ENCODE results near the gene MVD. TPM values are rescaled to one million over a fixed set of nuclear protein-coding genes. Genes with fewer than 3 reads are reported as not detected.

MVD gene
- total RNA-seq, 1 donor from 2014 or later, result 196 TPM

DNA sequence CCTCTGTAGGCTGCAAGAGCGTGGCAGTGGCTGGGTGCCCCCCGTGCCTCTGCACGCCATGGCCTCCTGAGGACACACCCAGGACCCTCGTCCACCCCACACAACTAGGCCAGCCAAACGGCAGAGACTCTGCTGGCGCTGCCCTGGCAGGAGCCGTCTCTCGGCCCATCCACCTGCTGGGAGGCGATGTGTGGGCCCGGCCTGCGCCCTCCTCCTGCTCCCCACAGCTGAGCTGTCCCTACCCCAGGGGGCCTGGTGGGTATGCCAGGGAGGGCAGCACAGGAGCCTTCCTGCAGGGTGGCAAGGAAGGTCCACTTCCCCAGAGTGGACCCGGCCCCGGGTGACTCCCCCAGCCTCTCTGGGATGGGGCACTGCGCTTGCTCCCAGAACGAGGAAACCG is 36.3 kb upstream of the MVD start:
- H3K27ac Mint-ChIP-seq (ENCODE audit: unreplicated experiment), result no peak overlapping the region
- no peaks in the 10 kb centered on the region for H3K27me3 Mint-ChIP-seq (ENCODE audit: low read depth)
- no peak for DNase-seq (ENCODE audit: low read depth, low spot score)
- H3K4me3 Mint-ChIP-seq, result no peak overlapping the region
- no peaks in the 10 kb centered on the region for H3K36me3 Mint-ChIP-seq (ENCODE audit: low read depth)
- H3K9me3 Mint-ChIP-seq, result no peaks in the 10 kb centered on the region
- TF ChIP-seq CTCF (conservative IDR thresholded peaks at IDR 0.05), result no peak
- H3K4me1 Mint-ChIP-seq, result peaks cover 3% of the 10 kb centered on the region

DNA sequence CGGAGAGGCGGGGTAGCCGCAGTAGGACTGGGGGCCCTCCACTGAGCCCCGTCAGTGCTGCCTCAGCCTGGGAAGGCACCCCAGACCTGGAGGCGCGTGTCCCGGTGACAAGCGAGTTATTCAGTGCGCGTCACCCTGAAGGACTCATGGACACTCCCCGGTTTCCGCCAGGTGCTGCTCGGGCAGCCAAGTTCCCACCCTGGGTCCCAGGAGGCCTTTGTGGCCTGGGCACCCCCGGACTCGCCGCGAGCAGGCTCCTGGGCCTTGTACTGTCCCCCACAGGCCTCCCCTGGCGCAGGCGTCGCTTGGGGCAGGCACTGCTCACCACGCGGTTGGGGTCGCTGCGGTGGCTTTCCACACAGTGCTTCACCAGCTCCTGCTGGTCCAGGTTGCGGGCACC is 35.8 kb upstream of the MVD start:
- no peak for TF ChIP-seq CTCF (conservative IDR thresholded peaks at IDR 0.05)
- H3K36me3 Mint-ChIP-seq (ENCODE audit: low read depth), result no peaks in the 10 kb centered on the region
- H3K4me3 Mint-ChIP-seq, result no peak overlapping the region
- no peak overlapping the region for H3K27ac Mint-ChIP-seq (ENCODE audit: unreplicated experiment)
- H3K27me3 Mint-ChIP-seq (ENCODE audit: low read depth), result no peaks in the 10 kb centered on the region
- no peak for DNase-seq (ENCODE audit: low read depth, low spot score)
- H3K4me1 Mint-ChIP-seq, result no peaks in the 10 kb centered on the region
- no peaks in the 10 kb centered on the region for H3K9me3 Mint-ChIP-seq

- no peaks in the 10 kb centered on the region for H3K27me3 Mint-ChIP-seq (ENCODE audit: low read depth)
- H3K36me3 Mint-ChIP-seq (ENCODE audit: low read depth), result no peaks in the 10 kb centered on the region
- DNase-seq (ENCODE audit: low read depth, low spot score), result no peak
- no peaks in the 10 kb centered on the region for H3K4me1 Mint-ChIP-seq
- no peak overlapping the region for H3K27ac Mint-ChIP-seq (ENCODE audit: unreplicated experiment)
- H3K4me3 Mint-ChIP-seq, result no peak overlapping the region
- TF ChIP-seq CTCF (conservative IDR thresholded peaks at IDR 0.05), result peak; percentile 41
- H3K9me3 Mint-ChIP-seq, result no peaks in the 10 kb centered on the region
Observed at GRCh38 chr16:88697831-88698615, 35.1 kb upstream of the MVD start.

- no peaks in the 10 kb centered on the region for H3K27me3 Mint-ChIP-seq (ENCODE audit: low read depth)
- no peaks in the 10 kb centered on the region for H3K4me1 Mint-ChIP-seq
- no peak overlapping the region for H3K27ac Mint-ChIP-seq (ENCODE audit: unreplicated experiment)
- TF ChIP-seq CTCF (conservative IDR thresholded peaks at IDR 0.05), result no peak
- no peak for DNase-seq (ENCODE audit: low read depth, low spot score)
- H3K9me3 Mint-ChIP-seq, result no peaks in the 10 kb centered on the region
- H3K36me3 Mint-ChIP-seq (ENCODE audit: low read depth), result no peaks in the 10 kb centered on the region
- no peak overlapping the region for H3K4me3 Mint-ChIP-seq
Observed at GRCh38 chr16:88697116-88697830, 34.4 kb upstream of the MVD start.

GRCh38 chr16:88696441-88696840 is 33.5 kb upstream of the MVD start:
- Mint-ChIP-seq H3K4me1 (no peaks in the 10 kb centered on the region), H3K27ac (ENCODE audit: unreplicated experiment) (no peak overlapping the region), H3K9me3 (no peaks in the 10 kb centered on the region), H3K4me3 (no peak overlapping the region), H3K27me3 (ENCODE audit: low read depth) (no peaks in the 10 kb centered on the region), H3K36me3 (ENCODE audit: low read depth) (no peaks in the 10 kb centered on the region)
- no peak for DNase-seq (ENCODE audit: low read depth, low spot score)
- TF ChIP-seq CTCF (conservative IDR thresholded peaks at IDR 0.05), result no peak
